ENCODE data around the gene B3GALT5.
"Not testable (repeated sequence)": the region's sequence is repeated elsewhere in the genome, so short reads cannot be mapped to it uniquely, and the experiment has no call there.

The B3GALT5 gene

GRCh38 chr21:39612233-39613040, at the start of gene B3GALT5:
TSS of gene B3GALT5 (plus strand) at chr21:39612940. CDS start at chr21:39660560, 47,620 bp downstream.
- DNase-seq: no peak

GRCh38 chr21:39564200-39564599, 48.5 kb upstream of the B3GALT5 start:
- no peak for DNase-seq

- DNase-seq: no peak
Measured at GRCh38 chr21:39567180-39567972, 45.4 kb upstream of the B3GALT5 start.

GRCh38 chr21:39568361-39568760, 44.4 kb upstream of the B3GALT5 start:
- no peak for DNase-seq

GRCh38 chr21:39575775-39576174, 37.0 kb upstream of the B3GALT5 start:
- no peak for DNase-seq

- DNase-seq: no peak
Measured at GRCh38 chr21:39576518-39577128, 36.1 kb upstream of the B3GALT5 start.

- no peak for DNase-seq
Measured at GRCh38 chr21:39579734-39580332, 32.9 kb upstream of the B3GALT5 start.

- DNase-seq: no peak
Measured at GRCh38 chr21:39580744-39581143, 32.0 kb upstream of the B3GALT5 start.

- DNase-seq: no peak
Measured at GRCh38 chr21:39581414-39581813, 31.3 kb upstream of the B3GALT5 start.

GRCh38 chr21:39582749-39583148, 30.0 kb upstream of the B3GALT5 start:
- DNase-seq: no peak

- not testable (repeated sequence) for DNase-seq
Measured at GRCh38 chr21:39583586-39583985, 29.2 kb upstream of the B3GALT5 start.

GRCh38 chr21:39587376-39587775, 25.4 kb upstream of the B3GALT5 start:
- DNase-seq: no peak

GRCh38 chr21:39588884-39589283, 23.9 kb upstream of the B3GALT5 start:
- DNase-seq: no peak

- no peak for DNase-seq
Measured at GRCh38 chr21:39593522-39593921, 19.2 kb upstream of the B3GALT5 start.

GRCh38 chr21:39595465-39595864, 17.3 kb upstream of the B3GALT5 start:
- DNase-seq: no peak

- DNase-seq: no peak
Measured at GRCh38 chr21:39597595-39597994, 15.1 kb upstream of the B3GALT5 start.

GRCh38 chr21:39599191-39599970, 13.4 kb upstream of the B3GALT5 start:
- DNase-seq: no peak

GRCh38 chr21:39601187-39601928, 11.4 kb upstream of the B3GALT5 start:
- no peak for DNase-seq

GRCh38 chr21:39602076-39602689, 10.6 kb upstream of the B3GALT5 start:
- DNase-seq: no peak

- no peak for DNase-seq
Measured at GRCh38 chr21:39602793-39603192, 9.9 kb upstream of the B3GALT5 start.

- no peak for DNase-seq
Measured at GRCh38 chr21:39604951-39605350, 7.8 kb upstream of the B3GALT5 start.

Measured in activated CD4-positive, alpha-beta T cell treated with anti-CD3 and anti-CD28 coated beads, Interleukin-2, Interleukin-6, amounts not matched to agents 100 ng/mL and 50 ng/mL, durations not matched to agents 16 hours and 8 hours (primary cell).